Testis (tissue), 3 donors: ENCODE measurements around the gene PPP1R3F. TPM values are rescaled to one million over a fixed set of nuclear protein-coding genes. Genes with fewer than 3 reads are reported as not detected.
A peak's percentile ranks its signal among the peaks of the same experiment; 100 is the strongest.
"Not testable (repeated sequence)": the region's sequence is repeated elsewhere in the genome, so short reads cannot be mapped to it uniquely, and the experiment has no call there.

Experiments used
- DNase-seq: peaks from one replicate; pipeline ENCODE4 v3.0.0-alpha.2; 2019
- H3K27ac ChIP-seq, 2 donors: fragments of 200-600 bp; sonication (generic); one replicate each; pipeline ENCODE4 v1.5.1; 2019
- H3K27me3 ChIP-seq: fragments of 200-600 bp; sonication (generic); one replicate; pipeline ENCODE4 v1.5.1; 2019
- H3K36me3 ChIP-seq: fragments of 200-600 bp; sonication (generic); one replicate; pipeline ENCODE4 v1.5.1; 2017; ENCODE audit warnings: low read depth; ENCODE audit errors: missing control alignments
- H3K4me1 ChIP-seq: fragments of 200-600 bp; sonication (generic); one replicate; pipeline ENCODE4 v1.5.1; 2019
- H3K4me3 ChIP-seq, 2 donors: fragments of 200-600 bp; sonication (generic); one replicate each; pipeline ENCODE4 v1.5.1; 2017 to 2019
- H3K9me3 ChIP-seq: fragments of 200-600 bp; sonication (generic); one replicate; pipeline ENCODE4 v1.5.1; 2017
- POLR2A ChIP-seq: fragments of 450-650 bp; IDR thresholded peaks from one replicate; pipeline ENCODE4 v1.6.1; 2017; ENCODE audit warnings: antibody characterized with exemption, mild to moderate bottlenecking, moderate library complexity
- WGBS, 2 donors: methylation state at CpG; one replicate each; pipeline ENCODE4 v1.1.5; 2018; 5-methylcytosine and 5-hydroxymethylcytosine counted together
- intact Hi-C: fragments of 100-400 bp; cut with DNase I; formaldehyde crosslinking; loops from one replicate; pipeline ENCODE4 v1.15.1; 2023; ENCODE audit warnings: low total_unique reads
- polyA plus RNA-seq: library from polyadenylated mRNA; stranded (reverse); fragments of 350-450 nt; fragmentation: Illumina TruSeq; extraction: RNeasy Lipid Tissue Mini Kit (QIAGEN cat#74804); gene quantifications from one replicate; pipeline ENCODE4 v1.2.3, GENCODE V29; 2014; ENCODE audit warnings: low read depth, low replicate concordance; ENCODE audit not compliant: insufficient read depth
- total RNA-seq, 2 donors: library from RNA; depleted of rRNA; stranded (reverse); fragments of >200 nt; gene quantifications; one replicate each; pipeline ENCODE4 v1.2.3, GENCODE V29; 2016
- TF ChIP-seq, protein P1 (sequence below), 3 experiments: fragments of 450-650 bp in 2 of 3; fragments of 200-600 bp in 1 of 3; sonication (generic) in 1 of 3; IDR thresholded peaks; one replicate each; pipeline ENCODE4 v1.5.1; 2016 to 2019; ENCODE audit warnings: antibody characterized with exemption in 3 of 3, mild to moderate bottlenecking in 2 of 3, moderate library complexity in 1 of 3

PPP1R3F gene
- total and polyA plus RNA-seq, 3 donors from 2014 or later: 7.6 to 18.0 (median 17.6) TPM

DNA sequence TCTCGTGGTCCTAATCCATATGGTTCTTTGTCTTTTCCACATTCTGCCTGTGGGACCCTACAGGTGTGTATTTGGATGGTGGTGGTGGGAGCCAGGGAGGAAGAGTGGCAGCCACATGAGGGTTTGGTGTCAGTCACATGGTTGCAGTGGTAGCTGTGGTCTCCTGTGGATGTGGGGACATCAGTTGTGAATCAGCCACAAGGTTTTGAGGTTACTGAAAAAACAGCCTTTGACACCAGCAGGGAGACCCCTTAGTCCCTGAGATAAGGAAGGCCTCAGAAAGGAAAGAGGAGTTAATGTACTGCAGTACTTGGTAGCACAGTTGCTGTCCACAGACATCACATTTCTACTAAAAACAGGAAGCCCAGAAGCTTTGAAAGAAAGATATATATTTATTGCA is 18.1 kb downstream of the PPP1R3F start:
- no peaks in the 10 kb centered on the region for H3K9me3 ChIP-seq
- H3K36me3 ChIP-seq: no peaks in the 10 kb centered on the region
- WGBS, 2 donors: 86% methylated on average over 1 of the region's 1 CpG; no CpG with 5 or more reads in 1 of the 2 donors
- H3K4me3 ChIP-seq: no peak overlapping the region
- H3K4me1 ChIP-seq: no peaks in the 10 kb centered on the region
- H3K27ac ChIP-seq: no peak overlapping the region
- H3K27me3 ChIP-seq: no peaks in the 10 kb centered on the region
- DNase-seq: no peak
- TF ChIP-seq POLR2A: no peak
- TF ChIP-seq, protein P1, sequence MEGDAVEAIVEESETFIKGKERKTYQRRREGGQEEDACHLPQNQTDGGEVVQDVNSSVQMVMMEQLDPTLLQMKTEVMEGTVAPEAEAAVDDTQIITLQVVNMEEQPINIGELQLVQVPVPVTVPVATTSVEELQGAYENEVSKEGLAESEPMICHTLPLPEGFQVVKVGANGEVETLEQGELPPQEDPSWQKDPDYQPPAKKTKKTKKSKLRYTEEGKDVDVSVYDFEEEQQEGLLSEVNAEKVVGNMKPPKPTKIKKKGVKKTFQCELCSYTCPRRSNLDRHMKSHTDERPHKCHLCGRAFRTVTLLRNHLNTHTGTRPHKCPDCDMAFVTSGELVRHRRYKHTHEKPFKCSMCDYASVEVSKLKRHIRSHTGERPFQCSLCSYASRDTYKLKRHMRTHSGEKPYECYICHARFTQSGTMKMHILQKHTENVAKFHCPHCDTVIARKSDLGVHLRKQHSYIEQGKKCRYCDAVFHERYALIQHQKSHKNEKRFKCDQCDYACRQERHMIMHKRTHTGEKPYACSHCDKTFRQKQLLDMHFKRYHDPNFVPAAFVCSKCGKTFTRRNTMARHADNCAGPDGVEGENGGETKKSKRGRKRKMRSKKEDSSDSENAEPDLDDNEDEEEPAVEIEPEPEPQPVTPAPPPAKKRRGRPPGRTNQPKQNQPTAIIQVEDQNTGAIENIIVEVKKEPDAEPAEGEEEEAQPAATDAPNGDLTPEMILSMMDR (IDR thresholded peaks at IDR 0.05): no peak
- intact Hi-C loops: no loop called here

DNA sequence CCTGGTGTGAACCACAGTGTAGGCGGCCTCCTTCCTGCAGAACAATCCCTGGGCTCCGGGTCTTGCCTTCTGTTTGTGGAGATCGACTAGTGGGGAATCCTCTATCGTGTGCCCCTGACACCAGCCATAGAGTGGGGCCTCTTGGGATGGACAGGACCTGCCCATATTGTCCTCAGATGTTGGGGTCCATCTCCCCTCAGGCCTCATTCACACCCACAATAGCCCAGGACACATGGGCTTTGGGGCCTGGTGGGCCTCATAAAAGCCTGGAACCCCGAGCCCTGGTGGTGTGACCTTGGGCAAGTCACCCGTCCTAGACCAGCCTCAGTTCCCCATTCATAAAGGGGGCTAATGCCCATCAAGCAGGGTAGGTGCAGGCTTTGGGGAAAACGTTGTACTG is 20.6 kb downstream of the PPP1R3F start:
- WGBS, 2 donors: 67 to 85% methylated on average over 2 to 6 of the region's 7 CpGs
- Histone ChIP-seq H3K4me1 (no peaks in the 10 kb centered on the region), H3K36me3 (no peaks in the 10 kb centered on the region), H3K27ac (no peak overlapping the region), H3K4me3 (no peak overlapping the region), H3K27me3 (no peaks in the 10 kb centered on the region), H3K9me3 (no peaks in the 10 kb centered on the region)
- TF ChIP-seq POLR2A: no peak
- TF ChIP-seq, protein P1 (IDR thresholded peaks at IDR 0.05): no peak
- DNase-seq: no peak
- intact Hi-C loops: no loop called here

DNA sequence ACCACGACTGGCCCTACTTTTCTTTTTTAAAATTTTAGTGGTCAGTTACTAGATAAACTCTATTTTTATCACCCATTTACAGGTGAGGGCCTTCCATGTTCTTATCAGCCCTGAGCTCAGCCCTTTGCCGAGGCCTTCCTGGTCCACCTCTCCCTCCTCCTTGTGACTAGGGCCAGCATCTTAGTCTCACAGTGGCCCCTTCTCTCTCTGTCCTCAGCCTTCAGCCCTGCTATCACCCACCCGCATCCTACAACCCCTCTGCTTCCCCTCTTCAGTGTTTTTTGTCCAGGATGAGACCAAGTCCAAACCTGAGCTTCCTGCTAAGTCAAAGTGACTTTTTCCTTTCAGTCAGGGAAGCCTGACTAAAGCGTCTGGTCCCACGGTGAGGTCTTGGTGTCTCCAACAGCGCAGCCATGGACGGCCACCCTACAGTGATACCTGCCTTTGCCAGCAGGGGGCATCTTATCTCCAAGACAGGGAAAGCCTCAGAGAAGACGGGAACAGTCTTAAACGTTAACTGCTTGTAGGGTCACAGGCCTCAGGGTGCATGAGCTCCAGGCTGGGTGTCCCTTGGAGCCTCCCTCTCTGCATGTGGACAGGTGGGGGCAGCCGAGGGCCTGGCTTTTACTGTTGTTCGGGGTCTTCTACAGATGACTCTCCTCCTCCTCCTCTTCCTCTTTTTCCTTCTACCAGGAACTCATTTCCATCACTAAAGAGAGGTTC is 22.2 kb downstream of the PPP1R3F start:
- peak; percentile 74 for DNase-seq
- 37 to 47% methylated on average over 5 to 9 of the region's 11 CpGs for WGBS, 2 donors
- no peak overlapping the region for H3K27ac ChIP-seq

DNA sequence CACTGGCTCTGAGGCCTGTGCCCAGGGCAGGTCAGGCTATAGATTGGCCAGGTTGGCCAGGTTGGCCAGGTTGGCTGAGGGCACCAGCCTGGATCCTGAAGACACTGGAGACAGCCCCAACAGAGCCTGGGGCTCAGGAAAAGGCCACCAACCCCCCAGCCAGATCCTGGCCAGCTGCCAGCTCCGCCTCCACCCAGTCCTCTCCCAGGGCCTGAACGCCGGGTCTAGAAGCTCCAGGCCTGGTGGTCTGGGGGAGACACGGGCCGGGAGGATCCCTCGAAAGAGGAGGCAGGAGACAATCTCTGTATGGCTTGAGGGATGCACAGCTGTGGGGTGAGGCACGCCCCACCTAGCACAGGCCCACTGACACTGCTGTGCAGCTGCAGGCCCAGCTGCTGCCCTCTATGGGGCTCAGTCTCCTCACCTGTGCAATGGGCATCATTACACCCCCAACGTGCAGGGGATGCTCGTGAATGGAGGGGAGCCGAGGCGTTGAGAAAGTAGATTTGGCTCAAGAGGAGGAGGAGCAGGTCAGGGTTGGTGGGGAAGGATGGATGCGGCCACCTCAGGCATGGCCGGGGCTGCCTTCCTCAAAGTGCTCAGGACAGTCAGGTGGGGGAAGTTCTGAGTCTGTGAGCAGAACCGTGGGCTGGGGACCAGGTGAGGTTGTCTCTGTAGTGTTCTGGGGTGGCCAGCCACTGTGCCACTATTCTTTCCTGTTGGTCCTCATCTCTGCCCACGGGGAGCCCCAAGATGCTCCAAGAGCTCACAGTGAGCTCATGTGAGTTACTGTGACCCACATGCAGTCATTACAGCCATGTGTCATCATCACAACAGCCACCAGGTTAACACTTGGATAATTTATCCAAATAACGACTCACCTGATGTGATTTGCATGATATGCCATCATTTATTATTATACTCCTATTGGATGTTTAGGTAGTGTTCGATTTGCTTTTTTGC is 23.1 kb downstream of the PPP1R3F start:
- H3K27me3 ChIP-seq: no peaks in the 10 kb centered on the region
- TF ChIP-seq, protein P1 (IDR thresholded peaks at IDR 0.05): no peak
- no peak for TF ChIP-seq POLR2A
- intact Hi-C loops: no loop called here
- 77 to 83% methylated on average over 8 to 16 of the region's 17 CpGs for WGBS, 2 donors
- no peaks in the 10 kb centered on the region for H3K9me3 ChIP-seq
- no peak for DNase-seq
- H3K27ac ChIP-seq: no peak overlapping the region
- H3K36me3 ChIP-seq: no peaks in the 10 kb centered on the region
- no peak overlapping the region for H3K4me3 ChIP-seq
- H3K4me1 ChIP-seq: no peaks in the 10 kb centered on the region

More for the DNA sequence above, 22.2 kb downstream of the PPP1R3F start:
- Histone ChIP-seq H3K4me3 (no peak overlapping the region), H3K9me3 (no peaks in the 10 kb centered on the region), H3K36me3 (no peaks in the 10 kb centered on the region), H3K4me1 (no peaks in the 10 kb centered on the region), H3K27me3 (no peaks in the 10 kb centered on the region)
- intact Hi-C loops: no loop called here
- TF ChIP-seq, protein P1 (IDR thresholded peaks at IDR 0.05): peak; percentile 48 to 56 (median 50)
- TF ChIP-seq POLR2A: no peak

DNA sequence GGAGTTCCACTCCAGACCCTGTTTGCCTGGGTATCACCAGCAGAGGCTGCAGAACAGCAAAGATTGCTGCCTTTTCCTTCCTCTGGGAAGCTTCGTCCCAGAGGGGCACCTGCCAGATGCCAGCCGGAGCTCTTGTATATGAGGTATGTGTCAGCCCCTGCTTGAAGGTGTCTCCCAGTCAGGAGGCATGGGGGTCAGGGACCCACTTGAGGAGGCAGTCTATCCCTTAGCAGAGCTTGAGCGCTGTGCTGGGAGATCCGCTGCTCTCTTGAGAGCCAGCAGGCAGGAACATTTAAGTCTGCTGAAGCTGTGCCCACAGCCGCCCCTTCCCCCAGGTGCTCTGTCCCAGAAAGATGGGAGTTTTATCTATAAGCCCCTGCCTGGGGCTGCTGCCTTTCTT is 29.7 kb downstream of the PPP1R3F start:
- H3K4me1 ChIP-seq, H3K9me3 ChIP-seq, DNase-seq, H3K27ac ChIP-seq, H3K27me3 ChIP-seq, H3K36me3 ChIP-seq, H3K4me3 ChIP-seq, intact Hi-C loops: not testable (repeated sequence)
- 93 to 100% methylated on average over 1 to 2 of the region's 5 CpGs for WGBS, 2 donors
